WERI-Rb-1 (cell line): ENCODE measurements around the gene PSTPIP1.

Experiments used
- DNase-seq: peaks from one replicate; pipeline ENCODE4 v3.0.0-alpha.2; 2020
- H3K27ac ChIP-seq: fragments of 250-450 bp; sonication (Bioruptor Pico); 2 replicates; pipeline ENCODE4 v1.5.1; 2020; ENCODE audit warnings: mild to moderate bottlenecking, moderate library complexity
- H3K27me3 ChIP-seq: fragments of 250-450 bp; sonication (Bioruptor Pico); 2 replicates; pipeline ENCODE4 v1.5.1; 2021; ENCODE audit warnings: mild to moderate bottlenecking, low read depth, moderate library complexity; ENCODE audit not compliant: insufficient read depth, severe bottlenecking
- H3K36me3 ChIP-seq: fragments of 250-450 bp; sonication (Bioruptor Pico); 2 replicates; pipeline ENCODE4 v1.5.1; 2020; ENCODE audit warnings: mild to moderate bottlenecking, moderate library complexity
- H3K4me3 ChIP-seq: 2 replicates; pipeline ENCODE4 v1.5.1; 2011; ENCODE audit warnings: low read depth, mild to moderate bottlenecking, control low read depth, low read length
- H3K9me3 ChIP-seq: fragments of 250-450 bp; sonication (Bioruptor Pico); 2 replicates; pipeline ENCODE4 v1.5.1; 2021; ENCODE audit warnings: mild to moderate bottlenecking, moderate library complexity; ENCODE audit not compliant: severe bottlenecking
- CTCF ChIP-seq: IDR thresholded peaks from 2 replicates; pipeline ENCODE4 v1.5.1; 2011; ENCODE audit warnings: low read depth, mild to moderate bottlenecking, control low read depth, inconsistent platforms, low read length

PSTPIP1 gene

GRCh38 chr15:77033729-77034671 lies 39.1 kb downstream of the PSTPIP1 start:
- H3K4me3 ChIP-seq = no peak overlapping the region
- peaks cover 9% of the 10 kb centered on the region for H3K9me3 ChIP-seq
- DNase-seq = no peak
- H3K36me3 ChIP-seq = peaks cover 18% of the 10 kb centered on the region
- H3K27me3 ChIP-seq = no peaks in the 10 kb centered on the region
- no peak for TF ChIP-seq CTCF
- H3K27ac ChIP-seq = peak overlapping the region; percentile 24; the same call in 1 of the 2 replicates

- no peak overlapping the region for H3K4me3 ChIP-seq
- no peaks in the 10 kb centered on the region for H3K27me3 ChIP-seq
- DNase-seq = peak; percentile 53
- H3K9me3 ChIP-seq = peaks cover 9% of the 10 kb centered on the region
- peak overlapping the region; percentile 35; the same call in 1 of the 2 replicates for H3K27ac ChIP-seq
- H3K36me3 ChIP-seq = peaks cover 18% of the 10 kb centered on the region
- TF ChIP-seq CTCF = peak; percentile 84
These were observed 40.0 kb downstream of the PSTPIP1 start for GRCh38 chr15:77034695-77035489.

- Histone ChIP-seq H3K27me3 (no peaks in the 10 kb centered on the region), H3K36me3 (peaks cover 18% of the 10 kb centered on the region), H3K9me3 (peaks cover 9% of the 10 kb centered on the region), H3K27ac (no peak overlapping the region), H3K4me3 (no peak overlapping the region)
- TF ChIP-seq CTCF = no peak
- DNase-seq = no peak
These were observed 40.7 kb downstream of the PSTPIP1 start for GRCh38 chr15:77035584-77035983.

- Histone ChIP-seq H3K27me3 (no peaks in the 10 kb centered on the region), H3K36me3 (peaks cover 22% of the 10 kb centered on the region), H3K27ac (no peak overlapping the region), H3K9me3 (peaks cover 9% of the 10 kb centered on the region), H3K4me3 (no peak overlapping the region)
- DNase-seq = no peak
- no peak for TF ChIP-seq CTCF
These were observed 41.1 kb downstream of the PSTPIP1 start for GRCh38 chr15:77035999-77036471.

GRCh38 chr15:77036537-77037387 lies 41.8 kb downstream of the PSTPIP1 start:
- H3K4me3 ChIP-seq = no peak overlapping the region
- DNase-seq = no peak
- H3K27ac ChIP-seq = no peak overlapping the region
- peaks cover 26% of the 10 kb centered on the region for H3K36me3 ChIP-seq
- no peak for TF ChIP-seq CTCF
- H3K27me3 ChIP-seq = no peaks in the 10 kb centered on the region
- peaks cover 9% of the 10 kb centered on the region for H3K9me3 ChIP-seq
